ENCODE results near the gene CNMD. TPM values are rescaled to one million over a fixed set of nuclear protein-coding genes. Genes with fewer than 3 reads are reported as not detected.

CNMD gene
- total RNA-seq, 2 experiments from 2014 or later: not detected

- Mint-ChIP-seq H3K27me3 (peaks cover 10% of the 10 kb centered on the region), H3K4me1 (ENCODE audit: low read depth) (no peaks in the 10 kb centered on the region), H3K9me3 (no peaks in the 10 kb centered on the region), H3K4me3 (no peak overlapping the region), H3K27ac (no peak overlapping the region), H3K36me3 (no peaks in the 10 kb centered on the region)
- CTCF ChIA-PET: no interaction called here
- DNase-seq: no peak
- intact Hi-C loops (cut with micrococcal nuclease): no loop called here
- POLR2A ChIA-PET: no interaction called here
Observed at GRCh38 chr13:52775511-52775910, 35.9 kb upstream of the CNMD start.

GRCh38 chr13:52767949-52768516 is 28.4 kb upstream of the CNMD start:
- Mint-ChIP-seq H3K4me1 (ENCODE audit: low read depth) (no peaks in the 10 kb centered on the region), H3K27ac (no peak overlapping the region), H3K4me3 (no peak overlapping the region), H3K9me3 (no peaks in the 10 kb centered on the region), H3K27me3 (peaks cover 4% of the 10 kb centered on the region), H3K36me3 (no peaks in the 10 kb centered on the region)
- intact Hi-C loops (cut with micrococcal nuclease): no loop called here
- no peak for DNase-seq
- ChIA-PET POLR2A (no interaction called here), CTCF (no interaction called here)

GRCh38 chr13:52765611-52766390 is 26.2 kb upstream of the CNMD start:
- DNase-seq: no peak
- H3K4me1 Mint-ChIP-seq (ENCODE audit: low read depth): no peaks in the 10 kb centered on the region

GRCh38 chr13:52760077-52760476 is 20.5 kb upstream of the CNMD start:
- POLR2A ChIA-PET: no interaction called here
- CTCF ChIA-PET: no interaction called here

More at GRCh38 chr13:52765611-52766390, 26.2 kb upstream of the CNMD start:
- intact Hi-C loops (cut with micrococcal nuclease): no loop called here
- Mint-ChIP-seq H3K9me3 (no peaks in the 10 kb centered on the region), H3K36me3 (no peaks in the 10 kb centered on the region), H3K27me3 (peaks cover 8% of the 10 kb centered on the region), H3K27ac (no peak overlapping the region), H3K4me3 (no peak overlapping the region)
- POLR2A ChIA-PET: no interaction called here
- CTCF ChIA-PET: no interaction called here

GRCh38 chr13:52758114-52758513 is 18.5 kb upstream of the CNMD start:
- ChIA-PET CTCF (interaction anchor here (0.6 kb wide), 1 partner anchor 51 kb away, joined by 3 read pairs; no protein-coding TSS in a partner anchor), POLR2A (no interaction called here)
- no peak overlapping the region for H3K27ac Mint-ChIP-seq
- H3K36me3 Mint-ChIP-seq: no peaks in the 10 kb centered on the region
- intact Hi-C loops (cut with micrococcal nuclease): no loop called here
- H3K4me1 Mint-ChIP-seq (ENCODE audit: low read depth): no peaks in the 10 kb centered on the region
- no peak overlapping the region for H3K4me3 Mint-ChIP-seq
- no peak for DNase-seq
- no peaks in the 10 kb centered on the region for H3K9me3 Mint-ChIP-seq
- H3K27me3 Mint-ChIP-seq: peaks cover 12% of the 10 kb centered on the region

More at GRCh38 chr13:52760077-52760476, 20.5 kb upstream of the CNMD start:
- no peak overlapping the region for H3K4me3 Mint-ChIP-seq
- DNase-seq: no peak
- intact Hi-C loops (cut with micrococcal nuclease): no loop called here
- H3K4me1 Mint-ChIP-seq (ENCODE audit: low read depth): no peaks in the 10 kb centered on the region
- H3K9me3 Mint-ChIP-seq: no peaks in the 10 kb centered on the region
- peaks cover 10% of the 10 kb centered on the region for H3K27me3 Mint-ChIP-seq
- no peak overlapping the region for H3K27ac Mint-ChIP-seq
- H3K36me3 Mint-ChIP-seq: no peaks in the 10 kb centered on the region

- Mint-ChIP-seq H3K4me1 (ENCODE audit: low read depth) (no peaks in the 10 kb centered on the region), H3K9me3 (no peaks in the 10 kb centered on the region), H3K36me3 (no peaks in the 10 kb centered on the region), H3K4me3 (no peak overlapping the region), H3K27ac (no peak overlapping the region), H3K27me3 (peaks cover 7% of the 10 kb centered on the region)
- DNase-seq: no peak
- ChIA-PET POLR2A (no interaction called here), CTCF (no interaction called here)
- intact Hi-C loops (cut with micrococcal nuclease): no loop called here
Observed at GRCh38 chr13:52751196-52751595, 11.6 kb upstream of the CNMD start.

GRCh38 chr13:52750713-52751112 is 11.1 kb upstream of the CNMD start:
- intact Hi-C loops (cut with micrococcal nuclease): no loop called here
- CTCF ChIA-PET: no interaction called here
- H3K9me3 Mint-ChIP-seq: no peaks in the 10 kb centered on the region
- H3K4me1 Mint-ChIP-seq (ENCODE audit: low read depth): no peaks in the 10 kb centered on the region
- no peak overlapping the region for H3K27ac Mint-ChIP-seq
- POLR2A ChIA-PET: interaction anchor here (0.6 kb wide), 1 partner anchor 134 kb away, joined by 4 read pairs; no protein-coding TSS in a partner anchor
- no peak for DNase-seq
- H3K27me3 Mint-ChIP-seq: peaks cover 8% of the 10 kb centered on the region
- H3K36me3 Mint-ChIP-seq: no peaks in the 10 kb centered on the region
- no peak overlapping the region for H3K4me3 Mint-ChIP-seq

GRCh38 chr13:52749419-52749818 is 9.8 kb upstream of the CNMD start:
- Mint-ChIP-seq H3K36me3 (no peaks in the 10 kb centered on the region), H3K4me1 (ENCODE audit: low read depth) (no peaks in the 10 kb centered on the region), H3K9me3 (no peaks in the 10 kb centered on the region), H3K4me3 (no peak overlapping the region), H3K27me3 (peaks cover 15% of the 10 kb centered on the region), H3K27ac (no peak overlapping the region)
- POLR2A ChIA-PET: no interaction called here
- DNase-seq: no peak
- intact Hi-C loops (cut with micrococcal nuclease): no loop called here
- CTCF ChIA-PET: no interaction called here

GRCh38 chr13:52746141-52746540 is 6.5 kb upstream of the CNMD start:
- CTCF ChIA-PET: interaction anchor here (0.5 kb wide), 1 partner anchor 42 kb away, joined by 3 read pairs; no protein-coding TSS in a partner anchor
- intact Hi-C loops (cut with micrococcal nuclease): no loop called here
- H3K36me3 Mint-ChIP-seq: no peaks in the 10 kb centered on the region
- H3K4me3 Mint-ChIP-seq: no peak overlapping the region
- H3K9me3 Mint-ChIP-seq: no peaks in the 10 kb centered on the region
- no peaks in the 10 kb centered on the region for H3K4me1 Mint-ChIP-seq (ENCODE audit: low read depth)
- DNase-seq: no peak
- peaks cover 34% of the 10 kb centered on the region for H3K27me3 Mint-ChIP-seq
- POLR2A ChIA-PET: no interaction called here
- H3K27ac Mint-ChIP-seq: no peak overlapping the region

GRCh38 chr13:52744842-52745375 is 5.3 kb upstream of the CNMD start:
- H3K27me3 Mint-ChIP-seq: peaks cover 42% of the 10 kb centered on the region
- no peak overlapping the region for H3K27ac Mint-ChIP-seq
- H3K9me3 Mint-ChIP-seq: no peaks in the 10 kb centered on the region
- no peaks in the 10 kb centered on the region for H3K4me1 Mint-ChIP-seq (ENCODE audit: low read depth)
- intact Hi-C loops (cut with micrococcal nuclease): no loop called here
- no peaks in the 10 kb centered on the region for H3K36me3 Mint-ChIP-seq
- CTCF ChIA-PET: interaction anchor here (1.5 kb wide), 1 partner anchor 65 kb away, joined by 3 read pairs; no protein-coding TSS in a partner anchor
- H3K4me3 Mint-ChIP-seq: no peak overlapping the region
- POLR2A ChIA-PET: no interaction called here
- DNase-seq: no peak

GRCh38 chr13:52743988-52744387 is 4.4 kb upstream of the CNMD start:
- H3K9me3 Mint-ChIP-seq: no peaks in the 10 kb centered on the region
- peaks cover 48% of the 10 kb centered on the region for H3K27me3 Mint-ChIP-seq
- H3K4me3 Mint-ChIP-seq: no peak overlapping the region
- DNase-seq: no peak
- ChIA-PET CTCF (interaction anchor here (1.5 kb wide), 1 partner anchor 66 kb away, joined by 3 read pairs; no protein-coding TSS in a partner anchor), POLR2A (no interaction called here)
- peaks cover 2% of the 10 kb centered on the region for H3K4me1 Mint-ChIP-seq (ENCODE audit: low read depth)
- no peaks in the 10 kb centered on the region for H3K36me3 Mint-ChIP-seq
- intact Hi-C loops (cut with micrococcal nuclease): no loop called here
- H3K27ac Mint-ChIP-seq: no peak overlapping the region

- Mint-ChIP-seq H3K27me3 (peaks cover 49% of the 10 kb centered on the region), H3K36me3 (no peaks in the 10 kb centered on the region), H3K4me1 (ENCODE audit: low read depth) (peaks cover 2% of the 10 kb centered on the region), H3K4me3 (no peak overlapping the region), H3K9me3 (no peaks in the 10 kb centered on the region), H3K27ac (no peak overlapping the region)
- no peak for DNase-seq
- intact Hi-C loops (cut with micrococcal nuclease): no loop called here
- ChIA-PET POLR2A (no interaction called here), CTCF (interaction anchor here (1.5 kb wide), 1 partner anchor 66 kb away, joined by 3 read pairs; no protein-coding TSS in a partner anchor)
Observed at GRCh38 chr13:52743569-52743968, 3.9 kb upstream of the CNMD start.
